M059J (cell line): ENCODE results near the gene PPM1K. TPM values are rescaled to one million over a fixed set of nuclear protein-coding genes. Genes with fewer than 3 reads are reported as not detected.
"Not testable (repeated sequence)": the region's sequence is repeated elsewhere in the genome, so short reads cannot be mapped to it uniquely, and the experiment has no call there.

Source experiments
- DNase-seq: peaks from one replicate; pipeline ENCODE4 v3.0.0-alpha.2; 2012; ENCODE audit warnings: low read depth
- total RNA-seq: library from RNA; depleted of rRNA; stranded (reverse); fragments of >200 nt; shearing (Covaris generic); gene quantifications from 2 replicates; pipeline ENCODE4 v1.2.3, GENCODE V29; 2014; rRNA removed

PPM1K gene
- total RNA-seq: 15.0 and 23.3 TPM in 2 replicates

GRCh38 chr4:88284439-88285234, at the start of gene PPM1K:
PPM1K (minus strand) TSS chr4:88284561; CDS start chr4:88278583, 5,978 bp downstream.
- peak; percentile 96 for DNase-seq

- DNase-seq: peak; percentile 7
These were observed 49.5 kb upstream of the PPM1K start for GRCh38 chr4:88333741-88334405.

- no peak for DNase-seq
These were observed 43.3 kb upstream of the PPM1K start for GRCh38 chr4:88327665-88328064.

- DNase-seq: peak; percentile 62
These were observed 36.5 kb upstream of the PPM1K start for GRCh38 chr4:88320780-88321373.

GRCh38 chr4:88320224-88320779, 35.9 kb upstream of the PPM1K start:
- peak; percentile 39 for DNase-seq

- peak; percentile 46 for DNase-seq
These were observed 34.5 kb upstream of the PPM1K start for GRCh38 chr4:88318751-88319350.

- DNase-seq: no peak
These were observed 31.2 kb upstream of the PPM1K start for GRCh38 chr4:88315460-88316017.

- DNase-seq: not testable (repeated sequence)
These were observed 28.8 kb upstream of the PPM1K start for GRCh38 chr4:88313088-88313624.

- DNase-seq: no peak
These were observed 24.2 kb upstream of the PPM1K start for GRCh38 chr4:88308587-88308986.

- DNase-seq: no peak
These were observed 13.5 kb upstream of the PPM1K start for GRCh38 chr4:88297725-88298454.

- no peak for DNase-seq
These were observed 12.8 kb upstream of the PPM1K start for GRCh38 chr4:88297212-88297516.

GRCh38 chr4:88296413-88297211, 12.3 kb upstream of the PPM1K start:
- DNase-seq: no peak

GRCh38 chr4:88295656-88296055, 11.3 kb upstream of the PPM1K start:
- DNase-seq: no peak

GRCh38 chr4:88291003-88291402, 6.6 kb upstream of the PPM1K start:
- peak; percentile 44 for DNase-seq

GRCh38 chr4:88286897-88287296, 2.5 kb upstream of the PPM1K start:
- no peak for DNase-seq

- no peak for DNase-seq
These were observed 883 bp upstream of the PPM1K start for GRCh38 chr4:88285235-88285653.

- peak; percentile 62 for DNase-seq
These were observed 511 bp downstream of the PPM1K start for GRCh38 chr4:88283661-88284438.

GRCh38 chr4:88280228-88280795, 4.0 kb downstream of the PPM1K start:
- no peak for DNase-seq

- no peak for DNase-seq
These were observed 6.6 kb downstream of the PPM1K start for GRCh38 chr4:88277711-88278225.
